HS-27A (cell line): ENCODE data around the gene LNP1.
"Not testable (repeated sequence)": the region's sequence is repeated elsewhere in the genome, so short reads cannot be mapped to it uniquely, and the experiment has no call there.

Experiments
- DNase-seq: peaks from one replicate; pipeline ENCODE4 v3.0.0-alpha.2; 2012; ENCODE audit warnings: low read depth, missing footprints

Gene LNP1

DNA sequence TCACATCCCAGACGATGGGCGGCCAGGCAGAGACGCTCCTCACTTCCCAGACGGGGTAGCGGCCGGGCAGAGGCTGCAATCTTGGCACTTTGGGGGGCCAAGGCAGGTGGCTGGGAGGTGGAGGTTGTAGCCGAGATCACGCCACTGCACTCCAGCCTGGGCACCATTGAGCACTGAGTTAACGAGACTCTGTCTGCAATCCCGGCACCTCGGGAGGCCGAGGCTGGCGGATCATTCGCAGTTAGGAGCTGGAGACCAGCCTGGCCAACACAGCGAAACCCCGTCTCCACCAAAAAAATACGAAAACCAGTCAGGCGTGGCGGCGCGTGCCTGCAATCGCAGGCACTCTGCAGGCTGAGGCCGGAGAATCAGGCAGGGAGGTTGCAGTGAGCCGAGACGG lies 77.2 kb downstream of the LNP1 start:
- DNase-seq = not testable (repeated sequence)

DNA sequence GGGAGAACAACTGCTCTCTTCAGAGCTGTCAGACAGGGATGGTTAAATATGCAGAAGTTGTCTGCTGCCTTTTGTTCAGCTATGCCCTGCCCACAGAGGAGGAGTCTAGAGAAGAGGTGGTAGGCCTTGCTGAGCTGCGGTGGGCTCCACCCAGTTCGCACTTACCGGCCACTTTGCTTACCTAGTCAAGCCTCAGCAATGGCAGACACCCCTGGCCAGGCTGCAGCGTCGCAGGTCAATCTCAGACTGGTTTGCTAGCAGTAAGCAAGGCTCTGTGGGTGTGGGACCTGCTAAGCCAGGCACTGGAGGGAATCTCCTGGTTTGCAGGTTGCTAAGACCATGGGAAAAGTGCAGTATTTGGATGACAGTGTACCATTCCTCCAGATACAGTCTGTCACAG lies 78.7 kb downstream of the LNP1 start:
- no peak for DNase-seq

DNA sequence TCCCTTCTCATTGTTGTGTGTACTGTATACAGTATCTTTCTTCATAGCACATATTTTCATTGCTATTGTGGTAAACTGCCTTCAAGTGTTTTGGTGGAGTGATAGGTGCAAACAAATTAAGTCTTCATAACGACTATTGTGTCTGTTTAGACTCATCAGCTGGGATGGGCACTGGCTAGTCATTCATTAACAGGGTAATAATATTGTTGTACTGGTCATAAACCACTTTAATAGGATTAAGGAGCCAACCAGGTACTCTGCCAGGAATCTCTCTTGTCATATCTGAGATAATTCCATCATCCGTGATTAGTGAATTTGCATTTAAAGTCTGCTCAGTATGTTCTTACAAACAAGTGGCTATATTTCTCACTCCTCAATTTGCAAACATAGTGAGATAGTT lies 80.8 kb downstream of the LNP1 start:
- no peak for DNase-seq

GRCh38 chr3:100483529-100483928 lies 82.2 kb downstream of the LNP1 start:
- DNase-seq = no peak

GRCh38 chr3:100486808-100487207 lies 85.5 kb downstream of the LNP1 start:
- no peak for DNase-seq

DNA sequence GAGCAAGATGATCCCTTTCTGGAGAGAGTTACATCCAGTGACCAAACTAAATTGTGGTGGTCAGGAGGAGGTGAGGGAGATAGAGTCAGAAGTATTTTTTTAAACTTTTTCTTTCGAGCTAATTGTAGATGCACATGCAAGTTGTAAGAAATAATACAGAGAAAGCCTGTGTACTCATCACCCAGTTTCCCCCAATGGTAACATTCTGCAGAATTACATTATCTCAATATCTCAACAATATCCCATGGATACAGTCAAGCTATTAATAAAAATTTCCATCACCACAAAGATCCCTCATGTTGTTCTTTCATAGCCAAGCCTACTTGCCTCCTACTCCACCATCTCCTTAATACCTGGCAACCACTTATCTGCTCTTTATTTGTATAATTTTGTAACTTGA lies 87.8 kb downstream of the LNP1 start:
- no peak for DNase-seq

- peak; percentile 82 for DNase-seq
Measured at GRCh38 chr3:100492059-100493006, 91.0 kb downstream of the LNP1 start, which contains the start of gene TMEM45A. Gene TMEM45A (plus strand): TSS chr3:100492619. CDS start chr3:100555212, 62,593 bp downstream.

DNA sequence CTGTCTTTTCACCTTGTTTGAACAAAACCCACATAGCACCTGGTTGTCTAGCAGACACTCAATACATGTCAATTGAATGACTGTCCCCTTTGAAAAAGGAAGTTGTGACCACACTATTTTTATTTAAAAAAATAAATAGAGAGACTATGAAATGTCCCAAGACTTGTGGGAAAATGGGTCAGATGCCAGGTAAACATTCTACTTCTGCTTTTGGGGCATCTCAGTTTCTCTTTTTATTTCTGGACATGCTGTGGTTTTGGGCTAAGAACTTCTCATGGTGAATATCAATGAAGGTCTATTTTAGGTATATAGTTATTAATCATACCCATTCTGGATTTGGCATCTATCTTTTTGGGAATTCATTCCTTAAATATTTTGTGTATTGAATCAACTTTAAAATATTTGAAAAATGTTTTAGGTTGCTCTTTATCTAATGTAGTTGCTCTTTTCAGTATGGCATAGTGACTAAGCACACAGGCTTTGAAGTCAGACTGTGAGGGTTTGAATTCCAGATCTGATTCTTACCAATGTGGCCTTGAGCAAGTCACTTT lies 95.4 kb downstream of the LNP1 start:
- peak; percentile 88 for DNase-seq

DNA sequence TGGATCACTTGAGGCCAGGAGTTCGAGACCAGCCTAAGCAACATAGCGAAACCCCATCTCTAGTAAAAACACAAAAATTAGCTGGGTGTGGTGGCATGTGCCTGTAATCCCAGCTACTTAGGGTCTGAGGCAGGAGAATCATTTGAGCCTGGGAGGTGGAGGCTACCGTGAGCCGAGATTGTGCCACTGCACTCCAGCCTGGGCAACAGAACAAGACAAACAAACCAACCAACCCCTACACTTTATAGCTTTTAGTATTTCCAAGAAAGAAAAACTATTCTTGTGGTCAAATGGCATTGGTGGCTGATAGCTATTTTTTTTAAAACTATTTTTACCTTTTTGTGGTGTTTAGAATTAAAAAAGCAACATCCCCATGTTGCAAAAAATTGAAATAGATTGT lies 98.3 kb downstream of the LNP1 start:
- DNase-seq = no peak

GRCh38 chr3:100500320-100500880 lies 99.1 kb downstream of the LNP1 start:
- no peak for DNase-seq

DNA sequence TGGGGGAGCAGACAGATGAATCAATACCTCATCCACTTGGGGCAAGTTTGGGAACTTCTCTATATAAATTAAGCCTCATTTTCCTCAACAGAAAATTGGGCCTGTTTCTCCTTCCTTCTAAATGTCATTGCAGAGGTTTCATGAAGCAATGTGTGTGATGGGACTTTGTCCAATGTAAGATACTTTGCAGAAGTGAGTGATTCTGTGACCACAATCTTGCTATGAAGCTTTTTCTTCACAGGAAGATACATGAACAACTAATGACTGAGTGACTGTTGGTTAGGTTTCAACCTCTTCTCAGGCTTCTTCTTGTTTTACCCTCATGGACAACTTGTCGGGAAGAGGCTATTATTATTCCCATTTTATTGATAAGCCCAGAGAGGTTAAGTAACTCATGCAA lies 102.1 kb downstream of the LNP1 start:
- no peak for DNase-seq
